ENCODE measurements around the gene STUM. TPM values are rescaled to one million over a fixed set of nuclear protein-coding genes. Genes with fewer than 3 reads are reported as not detected.
A peak's percentile ranks its signal among the peaks of the same experiment; 100 is the strongest.

STUM gene
- total and polyA plus RNA-seq, 7 donors: under 0.01 to 16.9 (median 7.2) TPM

DNA sequence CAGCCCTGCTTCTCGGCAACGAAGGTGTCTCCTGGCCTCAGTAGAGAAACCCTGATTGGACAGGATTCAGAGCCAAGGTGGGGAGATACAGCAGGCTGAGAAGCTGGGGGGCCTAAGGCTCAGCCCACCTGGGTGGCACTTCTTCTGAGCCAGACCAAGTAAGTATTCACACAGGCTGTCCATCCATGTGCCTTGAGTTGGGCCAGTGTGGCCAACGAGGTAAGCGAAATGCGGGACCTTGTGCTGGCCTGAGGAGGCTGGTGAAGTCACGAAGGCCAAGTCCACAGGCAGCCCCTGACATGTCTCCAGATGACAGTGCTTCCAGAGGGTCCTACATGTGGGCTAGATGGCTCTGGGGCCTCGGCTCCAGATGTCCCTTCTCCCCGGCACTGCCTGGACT, 99.2 kb downstream of the STUM start:
- H3K4me3 ChIP-seq: no peak overlapping the region

DNA sequence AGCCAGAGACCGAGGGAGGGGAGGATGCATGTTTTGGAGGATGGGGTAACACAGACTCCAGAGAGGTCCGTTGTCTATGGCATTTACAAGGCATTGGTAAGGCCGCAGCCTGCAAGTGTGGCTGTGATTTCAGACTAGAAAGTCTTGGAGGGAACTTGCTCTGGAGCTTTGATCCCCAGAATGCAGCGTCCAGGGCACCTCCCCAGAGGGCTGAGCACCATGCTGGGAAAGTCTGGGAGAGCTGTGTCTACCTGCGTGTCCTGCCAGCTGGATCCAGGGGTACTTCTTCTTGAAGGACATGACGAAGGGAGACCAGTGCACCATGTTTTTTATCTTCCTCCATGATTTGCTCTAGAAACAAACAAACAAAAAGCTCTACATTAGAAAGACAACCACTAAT, 99.9 kb downstream of the STUM start:
- H3K4me3 ChIP-seq: no peak overlapping the region
- peaks cover 20 to 39% (median 21%) of the 10 kb centered on the region in 4 donors for H3K36me3 ChIP-seq
- no peaks in the 10 kb centered on the region for H3K9me3 ChIP-seq
- TF ChIP-seq, protein P1, sequence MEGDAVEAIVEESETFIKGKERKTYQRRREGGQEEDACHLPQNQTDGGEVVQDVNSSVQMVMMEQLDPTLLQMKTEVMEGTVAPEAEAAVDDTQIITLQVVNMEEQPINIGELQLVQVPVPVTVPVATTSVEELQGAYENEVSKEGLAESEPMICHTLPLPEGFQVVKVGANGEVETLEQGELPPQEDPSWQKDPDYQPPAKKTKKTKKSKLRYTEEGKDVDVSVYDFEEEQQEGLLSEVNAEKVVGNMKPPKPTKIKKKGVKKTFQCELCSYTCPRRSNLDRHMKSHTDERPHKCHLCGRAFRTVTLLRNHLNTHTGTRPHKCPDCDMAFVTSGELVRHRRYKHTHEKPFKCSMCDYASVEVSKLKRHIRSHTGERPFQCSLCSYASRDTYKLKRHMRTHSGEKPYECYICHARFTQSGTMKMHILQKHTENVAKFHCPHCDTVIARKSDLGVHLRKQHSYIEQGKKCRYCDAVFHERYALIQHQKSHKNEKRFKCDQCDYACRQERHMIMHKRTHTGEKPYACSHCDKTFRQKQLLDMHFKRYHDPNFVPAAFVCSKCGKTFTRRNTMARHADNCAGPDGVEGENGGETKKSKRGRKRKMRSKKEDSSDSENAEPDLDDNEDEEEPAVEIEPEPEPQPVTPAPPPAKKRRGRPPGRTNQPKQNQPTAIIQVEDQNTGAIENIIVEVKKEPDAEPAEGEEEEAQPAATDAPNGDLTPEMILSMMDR (IDR thresholded peaks at IDR 0.05): no peak
- no peak for DNase-seq
- H3K4me1 ChIP-seq: peaks cover 0 to 45% (median 42%) of the 10 kb centered on the region in 4 donors
- H3K27me3 ChIP-seq: no peaks in the 10 kb centered on the region
- H3K27ac ChIP-seq: peak overlapping the region in 3 of 4 donors; percentile 2 to 82 (median 81)
- WGBS, 2 donors: 93 to 95% methylated on average over 6 of the region's 6 CpGs
- intact Hi-C loops (cut with DNase I): no loop called here

More for the DNA sequence above, 99.2 kb downstream of the STUM start:
- Histone ChIP-seq H3K27ac (peak overlapping the region in 3 of 4 donors; percentile 2 to 82 (median 81)), H3K9me3 (no peaks in the 10 kb centered on the region), H3K4me1 (peaks cover 0 to 52% (median 49%) of the 10 kb centered on the region in 4 donors), H3K36me3 (peaks cover 20 to 39% (median 21%) of the 10 kb centered on the region in 4 donors), H3K27me3 (no peaks in the 10 kb centered on the region)
- intact Hi-C loops (cut with DNase I): no loop called here
- TF ChIP-seq POLR2AphosphoS5 (IDR thresholded peaks at IDR 0.05) (no peak), EP300 (IDR thresholded peaks at IDR 0.05) (no peak), POLR2A (IDR thresholded peaks at IDR 0.05) (no peak)
- TF ChIP-seq, protein P1 (IDR thresholded peaks at IDR 0.05): no peak
- WGBS, 2 donors: 94 to 96% methylated on average over 8 of the region's 8 CpGs
- DNase-seq: no peak

- 96 to 99% methylated on average over 8 of the region's 8 CpGs for WGBS, 2 donors
- Histone ChIP-seq H3K27ac (peak overlapping the region in 1 of 4 donors; percentile 82), H3K4me3 (no peak overlapping the region), H3K9me3 (no peaks in the 10 kb centered on the region), H3K27me3 (no peaks in the 10 kb centered on the region), H3K36me3 (peaks cover 20 to 36% (median 21%) of the 10 kb centered on the region in 4 donors), H3K4me1 (peaks cover 0 to 37% (median 33%) of the 10 kb centered on the region in 4 donors)
- DNase-seq: no peak
- intact Hi-C loops (cut with DNase I): no loop called here
- TF ChIP-seq EP300 (IDR thresholded peaks at IDR 0.05) (no peak), POLR2AphosphoS5 (IDR thresholded peaks at IDR 0.05) (no peak), POLR2A (IDR thresholded peaks at IDR 0.05) (no peak)
- TF ChIP-seq, protein P1 (IDR thresholded peaks at IDR 0.05): no peak
Observed at GRCh38 chr1:226649244-226649643, 100.7 kb downstream of the STUM start.

DNA sequence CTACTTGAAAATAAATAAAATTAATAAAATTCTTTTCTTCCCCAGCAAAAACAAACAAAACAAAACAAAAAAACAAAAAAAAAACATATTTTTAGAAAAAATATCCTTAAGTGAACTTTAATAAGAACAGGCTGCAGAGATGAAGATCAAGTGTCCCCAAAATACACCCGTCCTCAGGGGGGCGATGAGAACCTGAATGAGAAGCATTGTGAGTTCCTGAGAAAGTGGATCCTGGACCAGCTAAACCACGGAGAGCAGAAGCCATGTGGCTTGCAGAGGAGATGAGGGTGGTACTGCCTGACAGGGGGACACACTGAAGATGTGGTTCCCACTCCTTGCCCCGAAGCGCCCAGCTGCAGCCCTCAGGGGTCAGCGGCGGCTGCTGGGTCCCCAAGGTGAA, 101.2 kb downstream of the STUM start:
- no peak for DNase-seq
- H3K36me3 ChIP-seq: peaks cover 20 to 30% (median 21%) of the 10 kb centered on the region in 4 donors
- intact Hi-C loops (cut with DNase I): no loop called here
- TF ChIP-seq EP300 (IDR thresholded peaks at IDR 0.05): no peak
- TF ChIP-seq, protein P1 (IDR thresholded peaks at IDR 0.05): peak in 1 of 4 experiments; percentile 25
- WGBS, 2 donors: 80 to 84% methylated on average over 7 of the region's 7 CpGs
- no peaks in the 10 kb centered on the region for H3K9me3 ChIP-seq
- no peak overlapping the region for H3K27ac ChIP-seq
- H3K27me3 ChIP-seq: no peaks in the 10 kb centered on the region
- peaks cover 0 to 31% (median 28%) of the 10 kb centered on the region in 4 donors for H3K4me1 ChIP-seq
- no peak overlapping the region for H3K4me3 ChIP-seq

DNA sequence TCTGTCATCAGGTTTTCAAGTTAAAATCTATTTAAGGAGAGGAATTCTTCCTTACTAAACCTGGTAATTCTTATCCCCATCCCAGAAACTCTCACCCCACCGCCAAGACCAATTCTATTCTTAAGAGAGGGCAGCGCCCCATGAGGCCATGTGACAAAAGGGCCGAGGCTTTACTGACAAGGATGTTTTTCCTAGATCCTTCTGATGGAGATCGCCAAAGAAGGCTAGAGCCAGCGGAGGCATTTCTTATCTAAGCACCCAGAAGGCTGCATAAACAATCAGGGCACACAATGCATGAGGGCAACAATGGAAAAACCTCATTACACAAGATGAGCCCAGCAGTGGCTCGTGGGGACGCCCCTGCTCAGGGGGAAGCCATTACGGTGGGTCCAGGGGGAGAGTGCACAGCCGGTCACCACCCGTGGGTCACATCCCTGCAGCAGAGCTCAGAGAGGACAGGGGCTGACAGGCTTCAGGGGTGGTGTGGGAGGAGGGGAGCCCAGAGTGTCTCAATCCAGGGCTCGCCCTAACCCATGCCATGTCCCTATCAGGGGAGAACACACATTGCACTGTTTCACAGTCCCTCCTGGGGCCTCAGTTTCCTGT, 101.8 kb downstream of the STUM start:
- intact Hi-C loops (cut with DNase I): no loop called here
- Histone ChIP-seq H3K4me1 (peaks cover 0 to 26% (median 22%) of the 10 kb centered on the region in 4 donors), H3K9me3 (no peaks in the 10 kb centered on the region), H3K27me3 (no peaks in the 10 kb centered on the region), H3K27ac (no peak overlapping the region), H3K36me3 (peaks cover 20 to 25% (median 21%) of the 10 kb centered on the region in 4 donors), H3K4me3 (no peak overlapping the region)
- TF ChIP-seq, protein P1 (IDR thresholded peaks at IDR 0.05): no peak
- TF ChIP-seq EP300 (IDR thresholded peaks at IDR 0.05) (peak in 1 of 4 donors; percentile 33), POLR2A (IDR thresholded peaks at IDR 0.05) (no peak), POLR2AphosphoS5 (IDR thresholded peaks at IDR 0.05) (peak in 1 of 4 donors; percentile 32)
- WGBS, 2 donors: 81 to 87% methylated on average over 11 of the region's 11 CpGs
- no peak for DNase-seq
